ENCODE results near the gene S100A7A.

The S100A7A gene

DNA sequence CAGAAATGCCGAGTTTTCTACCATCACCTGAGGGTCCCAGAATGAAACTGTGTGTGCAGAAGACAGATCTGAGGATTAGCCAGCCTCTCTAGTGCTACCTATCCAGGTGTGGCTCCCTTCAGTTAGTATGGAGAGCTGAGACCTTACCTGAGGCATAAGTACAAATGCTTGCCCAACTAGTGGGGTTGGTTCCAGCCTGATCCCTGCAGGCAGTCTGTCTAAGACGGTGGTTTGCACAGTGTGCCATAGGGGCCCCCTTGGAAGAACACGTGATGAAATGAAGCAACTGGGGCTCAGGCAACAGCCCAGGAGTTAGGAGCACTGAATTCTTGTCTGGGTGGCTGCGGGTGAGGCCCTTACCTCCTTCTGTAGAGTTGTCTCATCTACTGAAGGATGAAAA is 15.6 kb downstream of the S100A7A start:
- no peak overlapping the region for H3K4me2 ChIP-seq (ENCODE audit: low read length)
- no peaks in the 10 kb centered on the region for H3K27me3 ChIP-seq (ENCODE audit: control insufficient read depth, low read length)
- TF ChIP-seq, protein P1, sequence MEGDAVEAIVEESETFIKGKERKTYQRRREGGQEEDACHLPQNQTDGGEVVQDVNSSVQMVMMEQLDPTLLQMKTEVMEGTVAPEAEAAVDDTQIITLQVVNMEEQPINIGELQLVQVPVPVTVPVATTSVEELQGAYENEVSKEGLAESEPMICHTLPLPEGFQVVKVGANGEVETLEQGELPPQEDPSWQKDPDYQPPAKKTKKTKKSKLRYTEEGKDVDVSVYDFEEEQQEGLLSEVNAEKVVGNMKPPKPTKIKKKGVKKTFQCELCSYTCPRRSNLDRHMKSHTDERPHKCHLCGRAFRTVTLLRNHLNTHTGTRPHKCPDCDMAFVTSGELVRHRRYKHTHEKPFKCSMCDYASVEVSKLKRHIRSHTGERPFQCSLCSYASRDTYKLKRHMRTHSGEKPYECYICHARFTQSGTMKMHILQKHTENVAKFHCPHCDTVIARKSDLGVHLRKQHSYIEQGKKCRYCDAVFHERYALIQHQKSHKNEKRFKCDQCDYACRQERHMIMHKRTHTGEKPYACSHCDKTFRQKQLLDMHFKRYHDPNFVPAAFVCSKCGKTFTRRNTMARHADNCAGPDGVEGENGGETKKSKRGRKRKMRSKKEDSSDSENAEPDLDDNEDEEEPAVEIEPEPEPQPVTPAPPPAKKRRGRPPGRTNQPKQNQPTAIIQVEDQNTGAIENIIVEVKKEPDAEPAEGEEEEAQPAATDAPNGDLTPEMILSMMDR (IDR thresholded peaks at IDR 0.05; ENCODE audit: low read depth, low read length, poor library complexity, severe bottlenecking): no peak
- no peak for TF ChIP-seq EZH2phosphoT487 (IDR thresholded peaks at IDR 0.05; ENCODE audit: borderline replicate concordance, low read length)

DNA sequence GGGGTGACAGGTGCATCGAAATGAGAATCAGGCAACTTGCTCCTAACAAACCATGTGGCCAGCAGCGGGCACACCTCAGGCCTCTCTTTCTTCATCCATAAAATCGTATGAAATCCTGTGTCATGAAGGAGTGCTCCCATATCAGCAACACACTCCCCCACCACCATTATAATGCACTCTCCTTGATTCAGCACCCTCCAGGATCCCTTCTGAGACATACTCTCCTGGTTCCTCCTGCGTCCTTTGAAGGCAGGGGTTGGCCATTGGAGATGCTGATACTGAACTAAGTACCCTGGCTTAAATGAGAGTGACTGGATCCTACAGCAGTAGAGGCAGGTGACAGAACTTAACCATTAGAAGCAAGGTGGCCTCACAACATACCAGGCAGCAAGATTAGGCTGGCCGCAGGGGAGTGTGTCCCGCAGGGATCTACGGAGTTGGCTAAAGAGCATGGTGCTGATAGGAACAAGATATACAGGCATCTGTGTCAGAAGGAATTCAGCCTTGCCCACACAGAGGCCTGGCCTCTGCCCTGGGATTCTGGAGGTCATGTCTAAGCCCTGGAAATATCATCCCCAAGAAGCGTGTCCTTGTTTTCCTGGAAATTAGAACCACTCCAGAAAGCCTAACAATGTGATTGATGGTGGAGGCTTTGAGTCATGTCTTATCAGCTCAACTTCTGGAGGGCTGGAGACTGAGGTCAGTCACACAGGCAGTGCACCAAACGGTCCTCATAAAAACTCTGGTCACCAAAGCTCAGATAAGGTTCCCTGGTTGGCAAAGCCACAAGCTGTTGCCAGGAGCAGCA is 16.8 kb downstream of the S100A7A start:
- Histone ChIP-seq H3K27ac (ENCODE audit: low read depth, low read length) (no peak overlapping the region), H3K4me2 (ENCODE audit: low read length) (no peak overlapping the region), H3K36me3 (ENCODE audit: control insufficient read depth, low read length) (no peaks in the 10 kb centered on the region), H3K4me1 (ENCODE audit: control insufficient read depth, low read length) (no peaks in the 10 kb centered on the region), H3K9me2 (replicated peaks; ENCODE audit: control insufficient read depth, low read length) (no peaks in the 10 kb centered on the region), H3K27me3 (ENCODE audit: control insufficient read depth, low read length) (no peaks in the 10 kb centered on the region), H3F3A (ENCODE audit: control insufficient read depth, insufficient read depth) (no peaks in the 10 kb centered on the region), H3K4me3 (ENCODE audit: low read length) (no peak overlapping the region), H3K79me2 (ENCODE audit: control insufficient read depth, low read length) (no peaks in the 10 kb centered on the region), H4K20me1 (ENCODE audit: control insufficient read depth, insufficient read depth, low read depth, low read length) (no peaks in the 10 kb centered on the region), H3K9me3 (ENCODE audit: control insufficient read depth, insufficient read depth, low read length) (no peaks in the 10 kb centered on the region)
- TF ChIP-seq, protein P1 (IDR thresholded peaks at IDR 0.05; ENCODE audit: low read depth, low read length, poor library complexity, severe bottlenecking): no peak
- no peak for TF ChIP-seq EZH2phosphoT487 (IDR thresholded peaks at IDR 0.05; ENCODE audit: borderline replicate concordance, low read length)

More for the DNA sequence above, 15.6 kb downstream of the S100A7A start:
- no peaks in the 10 kb centered on the region for H4K20me1 ChIP-seq (ENCODE audit: control insufficient read depth, insufficient read depth, low read depth, low read length)
- no peaks in the 10 kb centered on the region for H3K79me2 ChIP-seq (ENCODE audit: control insufficient read depth, low read length)
- H3K4me1 ChIP-seq (ENCODE audit: control insufficient read depth, low read length): no peaks in the 10 kb centered on the region
- no peak overlapping the region for H3K4me3 ChIP-seq (ENCODE audit: low read length)
- H3K9me2 ChIP-seq (replicated peaks; ENCODE audit: control insufficient read depth, low read length): no peaks in the 10 kb centered on the region
- no peaks in the 10 kb centered on the region for H3K9me3 ChIP-seq (ENCODE audit: control insufficient read depth, insufficient read depth, low read length)
- no peaks in the 10 kb centered on the region for H3K36me3 ChIP-seq (ENCODE audit: control insufficient read depth, low read length)
- no peaks in the 10 kb centered on the region for H3F3A ChIP-seq (ENCODE audit: control insufficient read depth, insufficient read depth)
- no peak overlapping the region for H3K27ac ChIP-seq (ENCODE audit: low read depth, low read length)

DNA sequence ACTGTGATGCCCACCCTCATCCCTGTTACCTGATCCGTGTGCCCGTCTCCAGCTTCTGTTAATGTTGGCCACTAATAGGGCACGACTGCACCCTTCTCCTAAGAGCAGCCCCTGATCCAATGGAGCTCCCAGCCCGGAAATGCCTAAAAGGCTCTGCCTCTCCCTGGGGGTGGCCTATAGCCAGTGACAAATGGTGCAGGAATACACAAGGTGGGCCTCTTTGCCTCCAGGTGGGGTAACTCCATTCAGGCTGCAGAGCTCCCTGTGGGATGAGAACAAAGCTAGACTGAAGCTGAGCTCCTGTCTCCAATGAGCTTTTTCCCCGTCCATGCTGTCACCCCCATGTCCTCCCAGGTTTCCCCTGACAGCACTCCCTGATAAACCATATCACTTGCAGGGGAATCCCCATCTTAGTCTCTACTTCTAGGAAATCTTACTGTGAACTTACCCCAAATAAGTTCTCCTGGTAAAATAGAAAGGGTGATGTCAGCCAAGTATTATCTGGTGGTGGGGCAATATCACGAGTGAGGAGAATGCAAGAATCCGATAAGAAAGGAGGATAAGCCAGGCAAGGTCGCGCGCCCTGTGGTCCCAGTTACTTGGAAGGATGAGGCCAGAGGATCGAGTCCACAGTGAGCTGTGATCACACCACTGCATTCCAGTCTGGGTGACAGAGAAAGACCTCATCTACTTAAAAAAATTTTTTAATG is 18.6 kb downstream of the S100A7A start:
- Histone ChIP-seq H3K4me2 (ENCODE audit: low read length) (no peak overlapping the region), H3K27me3 (ENCODE audit: control insufficient read depth, low read length) (no peaks in the 10 kb centered on the region)

More for the DNA sequence above, 18.6 kb downstream of the S100A7A start:
- H3K9me2 ChIP-seq (replicated peaks; ENCODE audit: control insufficient read depth, low read length): no peaks in the 10 kb centered on the region
- no peaks in the 10 kb centered on the region for H3K4me1 ChIP-seq (ENCODE audit: control insufficient read depth, low read length)
- TF ChIP-seq, protein P1 (IDR thresholded peaks at IDR 0.05; ENCODE audit: low read depth, low read length, poor library complexity, severe bottlenecking): no peak
- TF ChIP-seq EZH2phosphoT487 (IDR thresholded peaks at IDR 0.05; ENCODE audit: borderline replicate concordance, low read length): no peak
- H3K36me3 ChIP-seq (ENCODE audit: control insufficient read depth, low read length): no peaks in the 10 kb centered on the region
- H3K79me2 ChIP-seq (ENCODE audit: control insufficient read depth, low read length): no peaks in the 10 kb centered on the region
- no peaks in the 10 kb centered on the region for H3K9me3 ChIP-seq (ENCODE audit: control insufficient read depth, insufficient read depth, low read length)
- H4K20me1 ChIP-seq (ENCODE audit: control insufficient read depth, insufficient read depth, low read depth, low read length): no peaks in the 10 kb centered on the region
- no peak overlapping the region for H3K27ac ChIP-seq (ENCODE audit: low read depth, low read length)
- no peak overlapping the region for H3K4me3 ChIP-seq (ENCODE audit: low read length)
- H3F3A ChIP-seq (ENCODE audit: control insufficient read depth, insufficient read depth): no peaks in the 10 kb centered on the region
